ENCODE results near the gene ARHGEF37.
"Not testable (repeated sequence)": the region's sequence is repeated elsewhere in the genome, so short reads cannot be mapped to it uniquely, and the experiment has no call there.

Gene ARHGEF37

DNA sequence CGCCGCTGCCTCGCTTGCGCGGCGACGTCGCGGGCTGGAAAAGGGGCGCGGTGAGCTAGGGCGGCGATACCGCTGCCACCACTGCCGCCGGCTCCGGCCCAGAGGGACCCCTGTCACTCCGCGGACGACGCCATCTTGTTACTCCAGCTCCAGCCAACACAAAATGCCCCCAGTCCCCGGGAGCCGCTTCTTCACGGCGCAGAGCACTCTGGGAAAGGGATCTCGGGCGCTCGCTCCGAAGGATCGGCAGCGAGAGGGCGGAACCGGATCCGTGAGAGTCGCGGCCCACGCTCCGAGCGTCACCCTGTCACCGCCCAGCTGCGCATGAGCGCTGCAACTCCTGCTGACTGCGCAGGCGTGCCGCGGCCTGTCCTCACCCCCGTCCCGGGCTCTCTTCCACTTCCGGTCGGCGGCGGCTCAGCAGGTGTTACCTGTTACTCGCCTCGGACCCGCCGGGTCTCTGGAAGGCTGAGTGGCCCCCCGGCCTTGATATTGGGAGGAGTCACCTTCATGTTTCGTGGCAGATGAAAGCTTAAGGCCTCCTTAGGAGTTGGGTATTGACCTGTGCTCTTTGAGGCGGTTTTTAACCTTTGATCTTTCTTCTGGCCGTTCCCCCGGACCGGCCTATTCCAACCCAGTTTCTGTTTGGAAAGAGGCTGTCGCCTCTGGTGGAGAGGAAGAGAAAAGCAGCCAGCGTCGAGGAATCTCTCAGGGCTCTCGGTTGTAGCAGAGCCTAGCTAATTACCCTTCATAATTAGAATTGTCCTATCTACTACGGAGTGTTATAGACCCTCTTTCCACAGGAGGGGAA is 29.9 kb upstream of the ARHGEF37 start, which contains the start of gene CSNK1A1:
Gene CSNK1A1 (minus strand): TSS at position 213 of the 811 bp plus-strand sequence. CDS start 475 bp downstream, outside the sequence.
- H3K9me3 Mint-ChIP-seq = no peaks in the 10 kb centered on the region
- H3K27me3 Mint-ChIP-seq = peaks cover 4% of the 10 kb centered on the region
- H3K4me1 Mint-ChIP-seq = peaks cover 36% of the 10 kb centered on the region
- H3K27ac Mint-ChIP-seq = peak within 1 kb of the TSS; percentile 97
- peaks cover 35% of the 10 kb centered on the region for H3K36me3 Mint-ChIP-seq
- CTCF ChIA-PET = interaction anchor here (0.5 to 3.0 kb wide), 10 partner anchors 11 to 117 kb away, joined by 3 to 24 read pairs (median 4); no protein-coding TSS in a partner anchor
- DNase-seq = peak; percentile 99
- peak within 1 kb of the TSS; percentile 95 for H3K4me3 Mint-ChIP-seq

- H3K4me1 Mint-ChIP-seq = peaks cover 30% of the 10 kb centered on the region
- H3K9me3 Mint-ChIP-seq = no peaks in the 10 kb centered on the region
- peaks cover 4% of the 10 kb centered on the region for H3K27me3 Mint-ChIP-seq
- H3K4me3 Mint-ChIP-seq = peak overlapping the region; percentile 95
- H3K36me3 Mint-ChIP-seq = peaks cover 31% of the 10 kb centered on the region
- H3K27ac Mint-ChIP-seq = peak overlapping the region; percentile 97
- CTCF ChIA-PET = interaction anchor here (0.9 to 3.0 kb wide), 5 partner anchors 10 to 115 kb away, joined by 3 to 24 read pairs (median 4); no protein-coding TSS in a partner anchor
- DNase-seq = no peak
Observed at GRCh38 chr5:149552038-149552494, 29.2 kb upstream of the ARHGEF37 start.

DNA sequence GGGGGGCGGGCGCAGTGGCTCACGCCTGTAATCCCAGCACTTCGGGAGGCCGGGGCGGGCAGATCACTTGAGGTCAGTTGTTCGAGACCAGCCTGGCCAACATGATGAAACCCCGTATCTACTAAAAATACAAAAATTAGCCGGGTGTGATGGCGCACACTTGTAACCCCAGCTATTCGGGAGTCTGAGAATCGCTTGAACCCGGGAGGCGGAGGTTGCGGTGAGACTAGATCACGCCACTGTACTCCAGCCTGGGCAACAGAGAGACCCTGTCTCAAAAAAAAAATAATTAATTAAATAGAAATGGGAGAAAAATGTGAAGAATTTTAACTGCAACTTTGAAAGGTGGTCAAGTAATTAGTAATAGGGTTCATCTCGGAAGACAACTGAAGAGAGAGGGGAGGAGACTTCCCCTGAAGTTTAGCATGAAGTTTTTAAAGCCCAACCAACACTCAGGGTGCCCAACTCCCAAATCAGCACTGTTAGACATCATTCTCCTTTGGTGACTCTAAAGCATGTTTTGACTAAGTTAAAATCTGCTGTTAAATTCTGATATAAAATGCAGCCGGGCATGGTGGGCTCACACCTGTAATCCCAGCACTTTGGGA is 28.6 kb upstream of the ARHGEF37 start:
- CTCF ChIA-PET = interaction anchor here (3.0 kb wide), 1 partner anchor 9 kb away, joined by 24 read pairs; no protein-coding TSS in a partner anchor
- Mint-ChIP-seq H3K4me1 (peaks cover 24% of the 10 kb centered on the region), H3K36me3 (peaks cover 25% of the 10 kb centered on the region), H3K9me3 (no peaks in the 10 kb centered on the region), H3K4me3 (no peak overlapping the region), H3K27ac (no peak overlapping the region), H3K27me3 (peaks cover 4% of the 10 kb centered on the region)
- DNase-seq = no peak

DNA sequence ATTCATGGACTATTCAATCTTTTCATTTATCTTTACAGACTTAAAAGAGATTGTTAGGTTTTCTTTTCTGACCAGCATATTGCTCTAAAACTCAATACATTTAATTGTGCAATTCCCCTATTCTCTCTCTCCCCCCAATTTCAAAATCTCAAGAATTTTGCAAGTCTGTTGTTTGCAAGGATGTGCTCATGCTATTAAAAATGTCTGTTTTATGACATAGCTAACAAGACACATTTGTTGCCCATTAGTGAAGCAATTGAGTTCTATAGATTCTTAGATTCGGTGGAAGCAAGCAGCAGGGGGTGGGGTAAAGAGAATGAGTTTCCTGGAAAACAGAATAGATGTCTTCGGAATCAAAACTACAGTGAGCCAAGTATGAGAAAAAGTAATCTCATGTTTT is 21.6 kb upstream of the ARHGEF37 start:
- no peaks in the 10 kb centered on the region for H3K36me3 Mint-ChIP-seq
- no peak overlapping the region for H3K27ac Mint-ChIP-seq
- H3K4me3 Mint-ChIP-seq = no peak overlapping the region
- DNase-seq = no peak
- CTCF ChIA-PET = interaction anchor here (1.0 to 1.2 kb wide), 2 partner anchors 117 to 192 kb away, joined by 4 read pairs; no protein-coding TSS in a partner anchor
- H3K27me3 Mint-ChIP-seq = no peaks in the 10 kb centered on the region
- peaks cover 30% of the 10 kb centered on the region for H3K4me1 Mint-ChIP-seq
- H3K9me3 Mint-ChIP-seq = no peaks in the 10 kb centered on the region

- H3K27ac Mint-ChIP-seq = no peak overlapping the region
Observed at GRCh38 chr5:149561848-149562247, 19.4 kb upstream of the ARHGEF37 start.

GRCh38 chr5:149563466-149563865 is 17.8 kb upstream of the ARHGEF37 start:
- Mint-ChIP-seq H3K9me3 (no peaks in the 10 kb centered on the region), H3K4me3 (no peak overlapping the region), H3K36me3 (no peaks in the 10 kb centered on the region), H3K27ac (no peak overlapping the region), H3K27me3 (no peaks in the 10 kb centered on the region), H3K4me1 (peaks cover 30% of the 10 kb centered on the region)
- CTCF ChIA-PET = interaction anchor here (0.6 to 3.7 kb wide), 17 partner anchors 11 to 1782 kb away, joined by 3 to 45 read pairs (median 7); partner anchors contain the start of gene CSNK1A1
- no peak for DNase-seq

More at GRCh38 chr5:149561848-149562247, 19.4 kb upstream of the ARHGEF37 start:
- Mint-ChIP-seq H3K4me3 (no peak overlapping the region), H3K4me1 (peaks cover 30% of the 10 kb centered on the region), H3K27me3 (no peaks in the 10 kb centered on the region), H3K9me3 (no peaks in the 10 kb centered on the region), H3K36me3 (no peaks in the 10 kb centered on the region)
- CTCF ChIA-PET = interaction anchor here (1.0 to 3.7 kb wide), 11 partner anchors 10 to 244 kb away, joined by 3 to 45 read pairs (median 10); partner anchors contain the start of gene CSNK1A1
- no peak for DNase-seq

DNA sequence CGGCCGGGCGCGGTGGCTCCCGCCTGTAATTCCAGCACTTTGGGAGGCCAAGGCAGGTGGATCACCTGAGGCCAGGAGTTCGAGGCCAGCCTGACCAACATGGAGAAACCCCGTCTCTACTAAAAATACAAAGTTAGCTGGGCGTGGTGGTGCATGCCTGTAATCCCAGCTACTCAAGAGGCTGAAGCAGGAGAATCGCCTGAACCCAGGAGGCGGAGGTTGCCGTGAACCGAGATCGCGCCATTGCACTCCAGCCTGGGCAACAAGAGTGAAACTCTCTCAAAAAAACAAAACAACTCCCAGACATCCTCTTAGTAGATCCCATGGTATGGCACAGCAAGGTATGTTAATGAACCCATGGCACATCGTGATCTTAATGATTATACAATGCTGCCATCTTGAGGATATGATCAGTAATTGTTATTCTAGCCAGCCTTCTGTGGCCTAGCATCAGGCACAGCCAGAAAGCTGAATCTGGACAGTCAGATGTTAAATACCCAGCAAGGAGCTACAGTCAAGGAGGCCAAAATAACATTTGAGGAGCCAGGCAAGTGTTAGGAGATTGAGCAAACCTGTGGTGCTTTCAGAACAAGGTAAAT is 16.7 kb upstream of the ARHGEF37 start:
- H3K36me3 Mint-ChIP-seq, H3K27ac Mint-ChIP-seq, H3K9me3 Mint-ChIP-seq, H3K27me3 Mint-ChIP-seq, H3K4me3 Mint-ChIP-seq, DNase-seq: not testable (repeated sequence)
- peaks cover 30% of the 10 kb centered on the region for H3K4me1 Mint-ChIP-seq
- CTCF ChIA-PET = interaction anchor here (0.7 to 3.5 kb wide), 21 partner anchors 10 to 484 kb away, joined by 3 to 60 read pairs (median 4); partner anchors contain the start of gene IL17B

DNA sequence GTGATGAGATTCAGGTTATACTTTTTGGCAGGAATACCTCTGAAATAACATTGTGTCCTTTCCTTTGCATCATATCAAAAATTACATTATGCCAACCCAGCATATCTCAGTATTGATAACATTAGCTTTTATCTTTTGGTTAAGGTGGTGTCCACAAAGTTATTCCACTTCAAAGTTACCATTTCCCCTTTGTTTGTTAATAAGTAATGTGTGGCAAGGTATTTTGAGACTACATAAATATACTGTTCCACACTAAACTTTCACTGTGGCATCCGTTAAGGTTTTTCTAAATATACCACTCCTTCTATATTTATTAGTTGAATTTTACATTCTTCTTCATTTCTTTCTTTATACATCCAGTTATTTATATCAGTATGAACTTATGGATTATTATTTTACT is 14.1 kb upstream of the ARHGEF37 start:
- H3K9me3 Mint-ChIP-seq = no peaks in the 10 kb centered on the region
- no peak for DNase-seq
- peaks cover 17% of the 10 kb centered on the region for H3K4me1 Mint-ChIP-seq
- no peaks in the 10 kb centered on the region for H3K36me3 Mint-ChIP-seq
- no peak overlapping the region for H3K27ac Mint-ChIP-seq
- no peak overlapping the region for H3K4me3 Mint-ChIP-seq
- CTCF ChIA-PET = interaction anchor here (0.8 to 3.5 kb wide), 6 partner anchors 12 to 184 kb away, joined by 3 to 60 read pairs (median 4); partner anchors contain the start of gene IL17B
- no peaks in the 10 kb centered on the region for H3K27me3 Mint-ChIP-seq

- Mint-ChIP-seq H3K4me1 (peaks cover 19% of the 10 kb centered on the region), H3K27me3 (no peaks in the 10 kb centered on the region), H3K36me3 (no peaks in the 10 kb centered on the region), H3K27ac (no peak overlapping the region), H3K9me3 (no peaks in the 10 kb centered on the region), H3K4me3 (no peak overlapping the region)
- no peak for DNase-seq
- CTCF ChIA-PET = interaction anchor here (1.8 kb wide), 1 partner anchor 131 kb away, joined by 6 read pairs; no protein-coding TSS in a partner anchor
Observed at GRCh38 chr5:149572170-149572569, 9.1 kb upstream of the ARHGEF37 start.

- Mint-ChIP-seq H3K9me3 (no peaks in the 10 kb centered on the region), H3K27ac (no peak overlapping the region), H3K4me1 (peaks cover 19% of the 10 kb centered on the region), H3K36me3 (no peaks in the 10 kb centered on the region), H3K4me3 (no peak overlapping the region), H3K27me3 (no peaks in the 10 kb centered on the region)
- no peak for DNase-seq
- CTCF ChIA-PET = interaction anchor here (1.8 to 3.7 kb wide), 2 partner anchors 8 to 132 kb away, joined by 6 to 10 read pairs; no protein-coding TSS in a partner anchor
Observed at GRCh38 chr5:149572576-149573231, 8.6 kb upstream of the ARHGEF37 start.

DNA sequence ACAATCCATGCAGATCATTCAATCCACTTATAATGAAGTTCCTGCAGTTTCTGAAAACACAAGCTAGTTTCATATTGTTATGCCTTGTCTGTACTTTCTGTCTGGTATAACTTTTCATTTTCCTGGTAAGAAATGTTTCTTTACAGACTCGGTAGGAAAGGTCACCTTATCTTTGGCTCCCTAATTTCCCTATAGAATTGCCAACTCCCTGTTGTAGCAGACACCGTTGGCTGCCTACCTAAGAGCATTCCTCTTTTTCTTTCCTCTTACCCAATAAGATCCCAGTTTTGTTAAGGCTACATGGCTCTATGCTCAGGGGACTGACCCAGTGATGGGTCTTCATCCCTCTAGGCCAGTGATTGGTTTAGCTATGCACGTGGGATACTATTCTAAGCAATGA is 6.2 kb upstream of the ARHGEF37 start:
- Mint-ChIP-seq H3K4me3 (no peak overlapping the region), H3K27ac (peak overlapping the region; percentile 3), H3K36me3 (no peaks in the 10 kb centered on the region), H3K4me1 (peaks cover 21% of the 10 kb centered on the region), H3K27me3 (no peaks in the 10 kb centered on the region), H3K9me3 (no peaks in the 10 kb centered on the region)
- no peak for DNase-seq
- CTCF ChIA-PET = interaction anchor here (0.5 to 4.3 kb wide), 7 partner anchors 10 to 134 kb away, joined by 3 to 11 read pairs (median 3); partner anchors contain the start of gene CSNK1A1

- Mint-ChIP-seq H3K27me3 (peaks cover 3% of the 10 kb centered on the region), H3K9me3 (no peaks in the 10 kb centered on the region), H3K4me3 (no peak overlapping the region), H3K27ac (peak overlapping the region; percentile 93), H3K36me3 (no peaks in the 10 kb centered on the region), H3K4me1 (peaks cover 28% of the 10 kb centered on the region)
- CTCF ChIA-PET = interaction anchor here (1.0 to 4.3 kb wide), 7 partner anchors 11 to 142 kb away, joined by 3 to 11 read pairs (median 6); partner anchors contain the start of gene CSNK1A1
- peak; percentile 34 for DNase-seq
Observed at GRCh38 chr5:149576021-149576420, 5.3 kb upstream of the ARHGEF37 start.

- Mint-ChIP-seq H3K36me3 (no peaks in the 10 kb centered on the region), H3K27ac (no peak overlapping the region), H3K4me1 (peaks cover 32% of the 10 kb centered on the region), H3K27me3 (peaks cover 9% of the 10 kb centered on the region), H3K9me3 (no peaks in the 10 kb centered on the region), H3K4me3 (no peak overlapping the region)
- CTCF ChIA-PET = interaction anchor here (1.2 to 1.3 kb wide), 2 partner anchors 13 to 207 kb away, joined by 3 to 4 read pairs; no protein-coding TSS in a partner anchor
- no peak for DNase-seq
Observed at GRCh38 chr5:149578896-149579295, 2.4 kb upstream of the ARHGEF37 start.

Data from activated naive CD4-positive, alpha-beta T cell treated with anti-CD3 and anti-CD28 coated beads, Interleukin-2, amount 10 ng/mL, durations not matched to agents 7 days and 5 days (primary cell).